NCI-H69 (cell line): Measurements from ENCODE around the gene ANKRD13A.
A peak's percentile ranks its signal among the peaks of the same experiment; 100 is the strongest.
"Not testable (repeated sequence)": the region's sequence is repeated elsewhere in the genome, so short reads cannot be mapped to it uniquely, and the experiment has no call there.

Experiments used
- DNase-seq: peaks from one replicate; lab custom pipeline; 2025; lab: John Stamatoyannopoulos, UW

ANKRD13A gene

GRCh38 chr12:109983432-109984142, 15.6 kb upstream of the ANKRD13A start:
- DNase-seq: no peak

- not testable (repeated sequence) for DNase-seq
Observed at GRCh38 chr12:109986236-109986635, 13.0 kb upstream of the ANKRD13A start.

- no peak for DNase-seq
Observed at GRCh38 chr12:109987615-109988014, 11.6 kb upstream of the ANKRD13A start.

- no peak for DNase-seq
Observed at GRCh38 chr12:109988274-109988673, 11.0 kb upstream of the ANKRD13A start.

- DNase-seq: no peak
Observed at GRCh38 chr12:109988903-109989302, 10.3 kb upstream of the ANKRD13A start.

- DNase-seq: peak; percentile 55
Observed at GRCh38 chr12:109989380-109989779, 9.8 kb upstream of the ANKRD13A start.

- no peak for DNase-seq
Observed at GRCh38 chr12:109991586-109991985, 7.6 kb upstream of the ANKRD13A start.

- DNase-seq: no peak
Observed at GRCh38 chr12:109993091-109993490, 6.1 kb upstream of the ANKRD13A start.

- DNase-seq: peak; percentile 11
Observed at GRCh38 chr12:109994401-109995175, 4.6 kb upstream of the ANKRD13A start.

GRCh38 chr12:109995361-109995685, 3.9 kb upstream of the ANKRD13A start:
- no peak for DNase-seq

- peak; percentile 98 for DNase-seq
Observed at GRCh38 chr12:109995686-109996482, 3.3 kb upstream of the ANKRD13A start, which contains the start of gene GIT2. GIT2 (minus strand) TSS chr12:109996368; CDS start chr12:109996224, 144 bp downstream.

- DNase-seq: no peak
Observed at GRCh38 chr12:109996483-109996853, 2.8 kb upstream of the ANKRD13A start.

- DNase-seq: no peak
Observed at GRCh38 chr12:109997393-109997792, 1.8 kb upstream of the ANKRD13A start.

GRCh38 chr12:109998241-109998903, 858 bp upstream of the ANKRD13A start:
- DNase-seq: peak; percentile 38

GRCh38 chr12:109999649-109999971, 380 bp downstream of the ANKRD13A start:
- DNase-seq: no peak

- peak; percentile 43 for DNase-seq
Observed at GRCh38 chr12:109999983-110000505, 814 bp downstream of the ANKRD13A start.

- DNase-seq: no peak
Observed at GRCh38 chr12:110001596-110001995, 2.4 kb downstream of the ANKRD13A start.

- no peak for DNase-seq
Observed at GRCh38 chr12:110002676-110003515, 3.7 kb downstream of the ANKRD13A start.

GRCh38 chr12:110004598-110004997, 5.4 kb downstream of the ANKRD13A start:
- no peak for DNase-seq

GRCh38 chr12:110005319-110005973, 6.2 kb downstream of the ANKRD13A start:
- no peak for DNase-seq

- DNase-seq: no peak
Observed at GRCh38 chr12:110006115-110006514, 6.9 kb downstream of the ANKRD13A start.
